ENCODE results near the gene AGPS.
"Not testable (repeated sequence)": the region's sequence is repeated elsewhere in the genome, so short reads cannot be mapped to it uniquely, and the experiment has no call there.

Gene AGPS

GRCh38 chr2:177427316-177427715 lies 34.7 kb downstream of the AGPS start:
- no peak for TF ChIP-seq CTCF (IDR thresholded peaks at IDR 0.05; ENCODE audit: extremely low read depth, missing control alignments)
- DNase-seq (ENCODE audit: low spot score), result no peak

DNA sequence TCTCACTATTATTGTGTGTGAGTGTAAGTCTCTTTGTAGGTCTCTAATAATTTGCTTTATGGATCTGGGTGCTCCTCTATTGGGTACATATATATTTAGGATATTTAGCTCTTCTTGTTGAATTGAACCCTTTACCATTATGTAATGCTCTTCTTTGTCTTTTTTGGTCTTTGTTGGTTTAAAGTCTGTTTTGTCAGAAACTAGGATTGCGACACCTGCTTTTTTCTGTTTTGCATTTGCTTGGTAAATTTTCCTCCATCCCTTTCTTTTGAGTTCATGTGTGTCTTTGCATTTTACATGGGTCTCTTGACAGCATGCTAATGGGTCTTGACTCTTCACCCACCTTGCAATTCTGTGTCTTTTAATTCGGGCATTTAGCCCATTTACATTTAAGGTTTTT lies 35.4 kb downstream of the AGPS start:
- DNase-seq (ENCODE audit: low spot score), result not testable (repeated sequence)

GRCh38 chr2:177429688-177430325 lies 37.2 kb downstream of the AGPS start:
- no peak for DNase-seq (ENCODE audit: low spot score)
- no peak for TF ChIP-seq CTCF (IDR thresholded peaks at IDR 0.05; ENCODE audit: extremely low read depth, missing control alignments)

GRCh38 chr2:177430411-177430810 lies 37.8 kb downstream of the AGPS start:
- TF ChIP-seq CTCF (IDR thresholded peaks at IDR 0.05; ENCODE audit: extremely low read depth, missing control alignments), result no peak
- DNase-seq (ENCODE audit: low spot score), result no peak

- DNase-seq (ENCODE audit: low spot score), result not testable (repeated sequence)
These were observed 38.6 kb downstream of the AGPS start for GRCh38 chr2:177431111-177431725.

DNA sequence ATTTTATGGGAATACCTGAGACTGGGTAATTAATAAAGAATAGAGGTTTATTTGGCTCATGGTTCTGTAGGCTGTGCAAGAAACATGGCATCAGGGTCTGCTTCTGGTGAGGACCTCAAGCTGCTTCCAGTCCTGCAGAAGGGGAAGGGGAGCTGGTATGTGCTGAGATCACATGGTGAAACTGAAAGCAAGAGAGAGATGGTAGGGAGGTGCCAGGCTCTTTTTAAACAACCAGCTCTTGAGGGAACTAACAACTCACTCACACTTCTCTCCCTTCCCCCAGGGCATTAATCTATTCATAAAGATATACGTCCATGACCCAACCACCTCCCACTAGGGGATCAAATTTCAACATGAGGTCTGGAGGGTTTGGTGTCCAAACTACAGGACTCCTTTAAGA lies 40.1 kb downstream of the AGPS start:
- no peak for DNase-seq (ENCODE audit: low spot score)
- no peak for TF ChIP-seq CTCF (IDR thresholded peaks at IDR 0.05; ENCODE audit: extremely low read depth, missing control alignments)

GRCh38 chr2:177433402-177433801 lies 40.8 kb downstream of the AGPS start:
- DNase-seq (ENCODE audit: low spot score), result no peak
- TF ChIP-seq CTCF (IDR thresholded peaks at IDR 0.05; ENCODE audit: extremely low read depth, missing control alignments), result no peak

GRCh38 chr2:177434475-177434874 lies 41.9 kb downstream of the AGPS start:
- no peak for DNase-seq (ENCODE audit: low spot score)
- no peak for TF ChIP-seq CTCF (IDR thresholded peaks at IDR 0.05; ENCODE audit: extremely low read depth, missing control alignments)
